Neural cell (in vitro differentiated cells): ENCODE data around the gene CELA2A. TPM values are rescaled to one million over a fixed set of nuclear protein-coding genes. Genes with fewer than 3 reads are reported as not detected.

ENCODE experiments used
- H2AFZ ChIP-seq: fragments of 200-600, 300-800 bp; sonication (generic), shearing (Covaris generic); 2 replicates; pipeline ENCODE4 v1.6.0; 2014; ENCODE audit warnings: low read depth, mild to moderate bottlenecking, antibody characterized with exemption, low read length, moderate library complexity
- H3F3A ChIP-seq: fragments of 200-600 bp; shearing (Covaris generic); 2 replicates; pipeline ENCODE4 v1.6.1; 2016; ENCODE audit warnings: mild to moderate bottlenecking, moderate library complexity, mixed read lengths, antibody characterized with exemption, low read length; ENCODE audit not compliant: insufficient read depth, poor library complexity, severe bottlenecking
- H3K27ac ChIP-seq: fragments of 200-600, 300-800 bp; sonication (generic), shearing (Covaris generic); 2 replicates; pipeline ENCODE4 v1.5.1; 2014; ENCODE audit warnings: mild to moderate bottlenecking, low read length, moderate library complexity
- H3K27me3 ChIP-seq: fragments of 300-800, 200-600 bp; sonication (generic), shearing (Covaris generic); 2 replicates; pipeline ENCODE4 v1.6.0; 2014; ENCODE audit warnings: mild to moderate bottlenecking, low read depth, low read length, moderate library complexity; ENCODE audit not compliant: insufficient read depth
- H3K36me3 ChIP-seq: fragments of 300-800, 200-600 bp; sonication (generic), shearing (Covaris generic); 2 replicates; pipeline ENCODE4 v1.5.1; 2014; ENCODE audit warnings: mild to moderate bottlenecking, antibody characterized with exemption, low read length, moderate library complexity; ENCODE audit not compliant: insufficient read depth
- H3K4me2 ChIP-seq: fragments of 300-800, 200-600 bp; sonication (generic), shearing (Covaris generic); 2 replicates; pipeline ENCODE4 v1.6.0; 2014; ENCODE audit warnings: mild to moderate bottlenecking, low read length
- H3K4me3 ChIP-seq: fragments of 300-800, 200-600 bp; sonication (generic), shearing (Covaris generic); 2 replicates; pipeline ENCODE4 v1.5.1; 2014; ENCODE audit warnings: mild to moderate bottlenecking, low read length, moderate library complexity
- H3K79me2 ChIP-seq: fragments of 200-600 bp; shearing (Covaris generic); replicated peaks from 2 replicates; pipeline ENCODE4 v1.6.0; 2014; ENCODE audit warnings: mild to moderate bottlenecking, low read length, moderate library complexity; ENCODE audit not compliant: insufficient read depth
- H3K9ac ChIP-seq: fragments of 300-800, 200-600 bp; sonication (generic), shearing (Covaris generic); 2 replicates; pipeline ENCODE4 v1.6.1; 2016; ENCODE audit warnings: mild to moderate bottlenecking, low read length, mixed read lengths
- H3K9me2 ChIP-seq: fragments of 200-600 bp; shearing (Covaris generic); 2 replicates; pipeline ENCODE4 v1.6.1; 2016; ENCODE audit warnings: mild to moderate bottlenecking, low read length, mixed read lengths; ENCODE audit not compliant: insufficient read depth
- H3K9me3 ChIP-seq: fragments of 200-600, 300-800 bp; sonication (generic), shearing (Covaris generic); 2 replicates; pipeline ENCODE4 v1.6.1; 2016; ENCODE audit warnings: mild to moderate bottlenecking, mixed run types, low read length, moderate library complexity, mixed read lengths
- H4K20me1 ChIP-seq: fragments of 200-600 bp; shearing (Covaris generic); 2 replicates; pipeline ENCODE4 v1.6.1; 2016; ENCODE audit warnings: mild to moderate bottlenecking, mixed run types; ENCODE audit not compliant: insufficient read depth
- CTCF ChIP-seq: fragments of 450-650 bp; IDR thresholded peaks from 2 replicates; pipeline ENCODE4 v1.5.1; 2014; ENCODE audit warnings: antibody characterized with exemption, mild to moderate bottlenecking, moderate library complexity; ENCODE audit not compliant: poor library complexity, severe bottlenecking
- EP300 ChIP-seq: fragments of 450-650 bp; conservative IDR thresholded peaks from 2 replicates; pipeline ENCODE4 v1.6.1; 2014; ENCODE audit warnings: antibody characterized with exemption, mild to moderate bottlenecking, moderate library complexity; ENCODE audit not compliant: poor library complexity, severe bottlenecking
- EZH2 ChIP-seq: fragments of 200-600, 300-800 bp; shearing (Covaris generic), sonication (generic); IDR thresholded peaks from 2 replicates; pipeline ENCODE4 v1.6.1; 2014; ENCODE audit warnings: antibody characterized with exemption, low read length, borderline replicate concordance, mild to moderate bottlenecking; ENCODE audit not compliant: insufficient read depth, poor library complexity, severe bottlenecking
- MXI1 ChIP-seq: fragments of 450-650 bp; conservative IDR thresholded peaks from 2 replicates; pipeline ENCODE4 v1.6.1; 2014; ENCODE audit warnings: antibody characterized with exemption, mild to moderate bottlenecking; ENCODE audit not compliant: poor library complexity, severe bottlenecking
- POLR2AphosphoS5 ChIP-seq: IDR thresholded peaks from 2 replicates; pipeline ENCODE4 v1.6.1; 2012
- RAD21 ChIP-seq: fragments of 450-650 bp; conservative IDR thresholded peaks from 2 replicates; pipeline ENCODE4 v1.6.1; 2014; ENCODE audit warnings: antibody characterized with exemption, mild to moderate bottlenecking, moderate library complexity
- REST ChIP-seq: IDR thresholded peaks from 2 replicates; pipeline ENCODE4 v1.6.1; 2012; ENCODE audit warnings: borderline replicate concordance
- SMC3 ChIP-seq: fragments of 450-650 bp; conservative IDR thresholded peaks from 2 replicates; pipeline ENCODE4 v1.6.1; 2014; ENCODE audit warnings: antibody characterized with exemption, mild to moderate bottlenecking, moderate library complexity; ENCODE audit not compliant: poor library complexity
- TAF1 ChIP-seq: IDR thresholded peaks from 2 replicates; pipeline ENCODE4 v1.6.1; 2012; ENCODE audit warnings: low read depth
- polyA plus RNA-seq: library from polyadenylated mRNA; depleted of rRNA; stranded (reverse); fragments of >200 nt; gene quantifications from 2 replicates; pipeline ENCODE4 v1.2.3, GENCODE V29; 2014

The CELA2A gene
- polyA plus RNA-seq, 1 donor from 2014 or later, result not detected

- H3K9ac ChIP-seq, result peak overlapping the region; percentile 76
- no peak overlapping the region for H3K27ac ChIP-seq
- H2AFZ ChIP-seq, result no peak overlapping the region
- H3K9me2 ChIP-seq, result no peaks in the 10 kb centered on the region
- H3K4me2 ChIP-seq, result peak overlapping the region; percentile 59
- no peak for TF ChIP-seq TAF1
- TF ChIP-seq SMC3, result no peak
- no peak for TF ChIP-seq POLR2AphosphoS5
- no peak for TF ChIP-seq RAD21
- no peak for TF ChIP-seq REST
- no peak for TF ChIP-seq CTCF
- no peak for TF ChIP-seq MXI1
- TF ChIP-seq EZH2, result no peak
- no peak for TF ChIP-seq EP300
- H3K36me3 ChIP-seq, result no peaks in the 10 kb centered on the region
- H4K20me1 ChIP-seq, result no peaks in the 10 kb centered on the region
- H3K27me3 ChIP-seq, result no peaks in the 10 kb centered on the region
- H3K9me3 ChIP-seq, result no peaks in the 10 kb centered on the region
- peak overlapping the region; percentile 78 for H3K4me3 ChIP-seq
- H3F3A ChIP-seq, result no peaks in the 10 kb centered on the region
- H3K79me2 ChIP-seq, result no peaks in the 10 kb centered on the region
These were observed 45.7 kb upstream of the CELA2A start for GRCh38 chr1:15410884-15411245.

- H3K9ac ChIP-seq, result no peak overlapping the region
- H3K27me3 ChIP-seq, result no peaks in the 10 kb centered on the region
- H3F3A ChIP-seq, result no peaks in the 10 kb centered on the region
- H3K4me3 ChIP-seq, result peak overlapping the region; percentile 78
- no peaks in the 10 kb centered on the region for H3K36me3 ChIP-seq
- H3K79me2 ChIP-seq, result no peaks in the 10 kb centered on the region
- H4K20me1 ChIP-seq, result no peaks in the 10 kb centered on the region
- H3K9me3 ChIP-seq, result no peaks in the 10 kb centered on the region
- H2AFZ ChIP-seq, result no peak overlapping the region
- no peak overlapping the region for H3K4me2 ChIP-seq
- no peak overlapping the region for H3K27ac ChIP-seq
- H3K9me2 ChIP-seq, result no peaks in the 10 kb centered on the region
- no peak for TF ChIP-seq MXI1
- TF ChIP-seq EP300, result no peak
- TF ChIP-seq REST, result no peak
- TF ChIP-seq CTCF, result no peak
- TF ChIP-seq TAF1, result no peak
- no peak for TF ChIP-seq POLR2AphosphoS5
- TF ChIP-seq SMC3, result no peak
- TF ChIP-seq EZH2, result no peak
- no peak for TF ChIP-seq RAD21
These were observed 44.9 kb upstream of the CELA2A start for GRCh38 chr1:15411593-15412137.
